Measurements from ENCODE around the gene SMIM15. TPM values are rescaled to one million over a fixed set of nuclear protein-coding genes. Genes with fewer than 3 reads are reported as not detected.

The SMIM15 gene, protein sequence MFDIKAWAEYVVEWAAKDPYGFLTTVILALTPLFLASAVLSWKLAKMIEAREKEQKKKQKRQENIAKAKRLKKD
- total RNA-seq = 10 to 100 TPM; 11.3 to 41.4 (median 24.3) TPM

DNA sequence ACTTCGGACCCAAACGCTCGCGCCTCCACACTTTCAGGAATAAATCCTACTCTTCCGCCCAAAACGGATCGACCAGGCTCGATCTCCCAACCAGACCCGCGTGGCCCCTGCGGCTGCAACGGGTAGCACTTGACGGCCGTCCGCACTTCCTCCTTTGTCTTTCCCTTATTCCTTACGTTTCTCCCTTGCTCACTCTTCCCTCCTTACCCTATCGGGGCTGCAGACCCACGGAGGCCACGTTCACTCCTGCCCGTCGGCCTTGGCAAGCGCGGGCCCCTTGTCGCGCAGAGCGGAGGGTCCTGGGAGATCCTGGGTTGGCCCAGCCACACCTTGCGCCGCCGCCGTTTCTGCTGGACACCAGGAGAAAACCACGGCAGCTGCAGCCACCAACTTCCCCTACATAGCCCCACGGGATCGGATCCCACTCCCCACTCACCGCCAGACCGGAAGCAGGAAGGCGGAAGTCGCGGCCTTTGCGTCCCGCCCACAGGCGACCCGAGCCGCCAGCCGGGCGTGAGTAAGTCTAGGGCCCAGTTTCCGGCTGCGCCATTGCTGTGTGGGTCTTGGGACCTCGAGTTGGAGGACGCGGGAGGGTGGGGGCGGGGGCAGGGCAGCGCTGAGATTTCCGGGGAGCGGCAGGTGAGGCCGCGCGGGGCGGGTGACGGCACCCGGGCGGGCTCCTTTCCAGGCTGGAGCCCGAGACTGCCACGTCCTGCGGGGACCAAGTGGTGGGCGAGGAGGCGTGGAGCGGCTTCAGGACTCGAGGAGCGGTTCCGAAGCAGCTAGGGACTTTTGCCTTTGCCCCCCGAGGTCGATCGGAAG is at the start of gene SMIM15:
Gene SMIM15, minus strand, starts transcription at position 459 of the 822 bp plus-strand sequence. CDS start 2,297 bp downstream, outside the sequence.
- intact Hi-C loops (cut with DNase I; ENCODE audit: low total_unique reads) = no loop called here
- DNase-seq = peak; percentile 76 to 83
- H3K36me3 ChIP-seq = no peaks in the 10 kb centered on the region
- TF ChIP-seq POLR2A (IDR thresholded peaks at IDR 0.05) = peak; percentile 28 to 47
- TF ChIP-seq CTCF (IDR thresholded peaks at IDR 0.05) = no peak
- H3K27ac ChIP-seq = peak within 1 kb of the TSS; percentile 87 to 89
- no peaks in the 10 kb centered on the region for H3K9me3 ChIP-seq
- peak within 1 kb of the TSS; percentile 75 to 87 for H3K4me3 ChIP-seq
- no peaks in the 10 kb centered on the region for H3K27me3 ChIP-seq
- no peaks in the 10 kb centered on the region for H3K4me1 ChIP-seq

DNA sequence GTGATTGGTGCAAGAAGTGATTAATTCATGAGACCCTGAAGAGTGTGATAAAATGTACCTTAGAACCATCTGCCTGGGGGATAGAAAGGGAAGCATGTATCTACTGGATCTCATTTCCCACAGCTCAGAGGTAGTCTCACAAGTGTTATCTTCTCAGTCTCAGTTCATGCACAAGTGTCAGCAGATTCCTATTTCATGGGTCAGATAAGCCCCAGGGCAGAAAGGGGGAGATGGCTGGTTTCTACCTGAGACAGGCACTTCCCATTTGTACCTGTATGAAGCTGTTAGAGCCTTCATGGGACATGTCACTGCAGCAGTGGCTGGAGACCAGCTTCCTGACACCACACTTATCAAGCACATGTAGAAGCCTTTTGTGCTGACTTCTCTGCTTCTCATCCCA is 45.6 kb upstream of the SMIM15 start:
- no peaks in the 10 kb centered on the region for H3K27me3 ChIP-seq
- H3K4me1 ChIP-seq = no peaks in the 10 kb centered on the region
- no peak overlapping the region for H3K27ac ChIP-seq
- no peak for DNase-seq
- H3K36me3 ChIP-seq = no peaks in the 10 kb centered on the region
- H3K9me3 ChIP-seq = no peaks in the 10 kb centered on the region
- H3K4me3 ChIP-seq = no peak overlapping the region
- TF ChIP-seq POLR2A (IDR thresholded peaks at IDR 0.05) = no peak
- no peak for TF ChIP-seq CTCF (IDR thresholded peaks at IDR 0.05)
- intact Hi-C loops (cut with DNase I; ENCODE audit: low total_unique reads) = no loop called here

DNA sequence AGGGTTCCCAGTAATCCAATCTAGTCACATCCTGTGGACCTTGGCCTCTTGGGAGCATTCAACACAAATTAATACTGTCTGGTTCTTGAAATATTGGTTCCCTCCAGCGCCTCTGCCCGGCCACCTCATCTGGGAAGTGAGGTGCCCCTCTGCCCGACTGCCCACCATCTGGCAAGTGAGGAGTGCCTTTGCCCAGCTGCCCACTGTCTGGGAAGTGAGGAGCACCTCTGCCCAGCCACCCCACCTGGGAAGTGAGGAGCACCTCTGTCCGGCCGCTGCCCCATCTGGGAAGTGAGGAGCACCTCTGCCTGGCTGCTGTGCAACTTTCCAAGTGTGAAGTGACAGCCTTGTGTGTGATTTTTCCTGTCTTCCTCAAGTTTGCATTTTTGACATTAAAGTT is 42.7 kb upstream of the SMIM15 start:
- Histone ChIP-seq H3K27ac (no peak overlapping the region), H3K36me3 (no peaks in the 10 kb centered on the region), H3K4me1 (no peaks in the 10 kb centered on the region), H3K9me3 (no peaks in the 10 kb centered on the region), H3K4me3 (no peak overlapping the region), H3K27me3 (no peaks in the 10 kb centered on the region)
- intact Hi-C loops (cut with DNase I; ENCODE audit: low total_unique reads) = no loop called here
- DNase-seq = no peak
- TF ChIP-seq POLR2A (IDR thresholded peaks at IDR 0.05) (no peak), CTCF (IDR thresholded peaks at IDR 0.05) (no peak)

GRCh38 chr5:61202213-61202612 is 39.9 kb upstream of the SMIM15 start:
- intact Hi-C loops (cut with DNase I; ENCODE audit: low total_unique reads) = no loop called here
- DNase-seq = no peak
- TF ChIP-seq POLR2A (IDR thresholded peaks at IDR 0.05) (no peak), CTCF (IDR thresholded peaks at IDR 0.05) (no peak)

GRCh38 chr5:61200582-61201155 is 38.4 kb upstream of the SMIM15 start:
- no peaks in the 10 kb centered on the region for H3K9me3 ChIP-seq
- TF ChIP-seq POLR2A (IDR thresholded peaks at IDR 0.05) = no peak
- no peak for DNase-seq
- H3K36me3 ChIP-seq = no peaks in the 10 kb centered on the region
- H3K4me3 ChIP-seq = no peak overlapping the region
- intact Hi-C loops (cut with DNase I; ENCODE audit: low total_unique reads) = no loop called here
- H3K27me3 ChIP-seq = no peaks in the 10 kb centered on the region
- H3K27ac ChIP-seq = no peak overlapping the region
- no peaks in the 10 kb centered on the region for H3K4me1 ChIP-seq

More at GRCh38 chr5:61202213-61202612, 39.9 kb upstream of the SMIM15 start:
- H3K36me3 ChIP-seq = no peaks in the 10 kb centered on the region
- H3K27me3 ChIP-seq = no peaks in the 10 kb centered on the region
- H3K4me1 ChIP-seq = no peaks in the 10 kb centered on the region
- no peak overlapping the region for H3K4me3 ChIP-seq
- H3K9me3 ChIP-seq = no peaks in the 10 kb centered on the region
- no peak overlapping the region for H3K27ac ChIP-seq
